Mesenchymal stem cell (in vitro differentiated cells and primary cell): ENCODE data around the gene ATG101.

Source experiments
- DNase-seq: peaks from one replicate; pipeline ENCODE4 v3.0.0-alpha.2; 2013
- H2AFZ ChIP-seq: one replicate; pipeline ENCODE4 v1.6.1; 2013; ENCODE audit warnings: low read depth, mild to moderate bottlenecking, control low read depth, inconsistent platforms, low read length, moderate library complexity
- H2AK5ac ChIP-seq: 2 replicates; pipeline ENCODE4 v1.6.1; 2013; ENCODE audit warnings: low read length, moderate library complexity, mild to moderate bottlenecking, inconsistent platforms; ENCODE audit not compliant: severe bottlenecking
- H2BK120ac ChIP-seq: one replicate; pipeline ENCODE4 v1.6.1; 2013; ENCODE audit warnings: low read depth, mild to moderate bottlenecking, inconsistent platforms, low read length, moderate library complexity
- H2BK12ac ChIP-seq, 2 experiments: one replicate each; pipeline ENCODE4 v1.6.1; 2013; ENCODE audit warnings: inconsistent platforms in 2 of 2, low read length in 2 of 2, mild to moderate bottlenecking in 2 of 2, moderate library complexity in 2 of 2, control low read depth in 1 of 2
- H2BK15ac ChIP-seq: one replicate; pipeline ENCODE4 v1.6.1; 2013; ENCODE audit warnings: mild to moderate bottlenecking, low read depth, inconsistent platforms; ENCODE audit not compliant: poor library complexity, severe bottlenecking
- H2BK5ac ChIP-seq: 2 replicates; pipeline ENCODE4 v1.6.1; 2013; ENCODE audit warnings: low read depth, mild to moderate bottlenecking, low read length, control low read depth, inconsistent platforms; ENCODE audit not compliant: poor library complexity, severe bottlenecking
- H3K14ac ChIP-seq, 2 experiments: one replicate each; pipeline ENCODE4 v1.6.1; 2013; ENCODE audit warnings: inconsistent platforms in 2 of 2, low read length in 2 of 2, control low read depth in 1 of 2, mild to moderate bottlenecking in 1 of 2, moderate library complexity in 1 of 2
- H3K18ac ChIP-seq, 2 experiments: one replicate each; pipeline ENCODE4 v1.6.1; 2013; ENCODE audit warnings: inconsistent platforms in 2 of 2, low read length in 2 of 2, control low read depth in 1 of 2, low read depth in 1 of 2, mild to moderate bottlenecking in 1 of 2
- H3K23ac ChIP-seq, 2 experiments: one replicate each; pipeline ENCODE4 v1.6.1; 2013; ENCODE audit warnings: inconsistent platforms in 2 of 2, low read length in 2 of 2, mild to moderate bottlenecking in 2 of 2, moderate library complexity in 2 of 2, control low read depth in 1 of 2
- H3K27ac ChIP-seq: 2 replicates; pipeline ENCODE4 v1.5.1; 2013; ENCODE audit warnings: mild to moderate bottlenecking, moderate library complexity, low read length, control low read depth, inconsistent platforms; ENCODE audit not compliant: poor library complexity, severe bottlenecking
- H3K27me3 ChIP-seq, 2 experiments: 2 replicates each; pipeline versions ENCODE4 v1.6.1 to v1.7.0; 2013; ENCODE audit warnings: low read length in 2 of 2, mild to moderate bottlenecking in 2 of 2, moderate library complexity in 2 of 2, control low read depth in 1 of 2, inconsistent platforms in 1 of 2; ENCODE audit not compliant: control insufficient read depth in 1 of 2, insufficient read depth in 1 of 2
- H3K36me3 ChIP-seq, 2 experiments: 2 replicates each; pipeline versions ENCODE4 v1.6.1 to v1.7.0; 2013; ENCODE audit warnings: low read length in 2 of 2, control low read depth in 1 of 2, inconsistent platforms in 1 of 2, low read depth in 1 of 2, mild to moderate bottlenecking in 1 of 2; ENCODE audit not compliant: insufficient read depth in 2 of 2, control insufficient read depth in 1 of 2
- H3K4ac ChIP-seq, 2 experiments: one replicate each; pipeline ENCODE4 v1.6.1; 2013; ENCODE audit warnings: inconsistent platforms in 2 of 2, low read length in 2 of 2, mild to moderate bottlenecking in 2 of 2, moderate library complexity in 2 of 2, control low read depth in 1 of 2, low read depth in 1 of 2
- H3K4me1 ChIP-seq: 2 replicates; pipeline ENCODE4 v1.6.1; 2013; ENCODE audit warnings: low read depth, low read length, control low read depth; ENCODE audit not compliant: control insufficient read depth, insufficient read depth
- H3K4me2 ChIP-seq: 2 replicates; pipeline ENCODE4 v1.6.1; 2013; ENCODE audit warnings: low read length, mild to moderate bottlenecking, inconsistent platforms; ENCODE audit not compliant: poor library complexity, severe bottlenecking
- H3K4me3 ChIP-seq, 2 experiments: 2 replicates each; pipeline versions ENCODE4 v1.5.1 to v1.7.0; 2013; ENCODE audit warnings: low read length in 2 of 2, mild to moderate bottlenecking in 2 of 2, control low read depth in 1 of 2, low read depth in 1 of 2; ENCODE audit not compliant: insufficient read depth in 1 of 2
- H3K79me1 ChIP-seq: replicated peaks from 2 replicates; pipeline ENCODE4 v1.6.1; 2013; ENCODE audit warnings: mild to moderate bottlenecking, control low read depth, low read length, inconsistent platforms; ENCODE audit not compliant: poor library complexity, severe bottlenecking
- H3K9ac ChIP-seq: 2 replicates; pipeline ENCODE4 v1.7.0; 2013; ENCODE audit warnings: mild to moderate bottlenecking, low read length, moderate library complexity
- H3K9me3 ChIP-seq: 2 replicates; pipeline ENCODE4 v1.7.0; 2013; ENCODE audit warnings: mild to moderate bottlenecking, low read length; ENCODE audit not compliant: control insufficient read depth
- H4K8ac ChIP-seq: one replicate; pipeline ENCODE4 v1.6.1; 2013; ENCODE audit warnings: inconsistent platforms, mild to moderate bottlenecking, low read length, moderate library complexity
- H4K91ac ChIP-seq: one replicate; pipeline ENCODE4 v1.6.1; 2013; ENCODE audit warnings: mild to moderate bottlenecking, low read length, inconsistent platforms
- WGBS: methylation state at CpG from one replicate; pipeline ENCODE4 v1.1.7; 2013; ENCODE audit warnings: mixed read lengths; 5-methylcytosine and 5-hydroxymethylcytosine counted together

ATG101 gene

DNA sequence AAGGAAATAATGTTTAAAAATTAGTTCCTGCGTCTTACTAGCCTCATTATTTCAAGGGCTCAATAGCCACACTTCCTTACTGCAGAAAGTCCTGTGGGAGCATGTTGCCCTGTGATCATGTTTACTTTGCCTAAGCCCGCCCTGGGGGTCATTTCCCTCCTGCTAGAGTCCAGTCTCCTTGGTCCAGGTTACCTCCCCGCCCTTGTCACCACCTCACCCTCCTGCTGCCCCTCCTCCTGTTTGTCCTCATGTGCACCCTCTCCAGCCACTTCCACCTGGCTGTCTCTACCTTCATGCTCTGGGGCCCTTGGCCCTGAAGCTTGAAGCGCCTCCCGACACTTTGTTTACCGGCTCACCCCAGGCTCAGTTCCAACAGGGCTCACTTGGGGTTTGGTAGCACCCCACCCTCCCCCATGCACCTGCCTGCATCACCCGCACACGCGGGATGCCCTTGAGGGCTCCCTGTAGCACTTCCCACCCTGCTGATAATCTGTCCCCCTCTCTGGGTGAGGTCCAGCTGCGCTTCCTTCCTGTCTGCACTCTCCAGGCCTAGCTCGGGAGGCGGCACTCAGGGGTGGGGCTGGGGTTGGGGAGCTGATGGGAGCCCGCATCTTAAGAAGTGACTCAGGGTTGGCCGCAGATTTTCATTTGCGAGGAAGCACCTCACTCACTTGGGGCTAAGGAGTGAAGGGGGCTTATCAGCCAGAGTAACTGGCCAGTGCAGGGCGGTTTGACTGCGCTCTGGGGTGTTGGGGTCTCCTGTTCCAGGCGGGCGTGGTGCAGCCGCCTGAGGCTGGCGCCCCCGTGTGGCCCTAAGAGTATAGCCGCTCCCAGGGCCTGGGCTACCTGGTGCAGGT lies 49.8 kb downstream of the ATG101 start:
- Histone ChIP-seq H3K27ac (no peak overlapping the region), H3K9ac (no peak overlapping the region), H3K27me3 (peaks cover 13 to 49% of the 10 kb centered on the region in 2 experiments), H2AFZ (no peak overlapping the region), H2BK5ac (no peak overlapping the region), H3K79me1 (no peaks in the 10 kb centered on the region), H2BK12ac (no peak overlapping the region), H3K18ac (no peak overlapping the region), H3K9me3 (no peaks in the 10 kb centered on the region), H3K4me3 (no peak overlapping the region), H3K4me1 (peaks cover 13% of the 10 kb centered on the region), H2BK120ac (no peak overlapping the region), H3K23ac (peak overlapping the region in 1 of 2 experiments; percentile 70), H2AK5ac (no peak overlapping the region), H3K14ac (no peak overlapping the region), H3K36me3 (no peaks in the 10 kb centered on the region), H4K8ac (no peak overlapping the region), H3K4me2 (no peak overlapping the region), H3K4ac (no peak overlapping the region), H2BK15ac (no peak overlapping the region), H4K91ac (no peak overlapping the region)
- DNase-seq: peak; percentile 31
- 35% methylated on average over 18 of the region's 23 CpGs for WGBS

DNA sequence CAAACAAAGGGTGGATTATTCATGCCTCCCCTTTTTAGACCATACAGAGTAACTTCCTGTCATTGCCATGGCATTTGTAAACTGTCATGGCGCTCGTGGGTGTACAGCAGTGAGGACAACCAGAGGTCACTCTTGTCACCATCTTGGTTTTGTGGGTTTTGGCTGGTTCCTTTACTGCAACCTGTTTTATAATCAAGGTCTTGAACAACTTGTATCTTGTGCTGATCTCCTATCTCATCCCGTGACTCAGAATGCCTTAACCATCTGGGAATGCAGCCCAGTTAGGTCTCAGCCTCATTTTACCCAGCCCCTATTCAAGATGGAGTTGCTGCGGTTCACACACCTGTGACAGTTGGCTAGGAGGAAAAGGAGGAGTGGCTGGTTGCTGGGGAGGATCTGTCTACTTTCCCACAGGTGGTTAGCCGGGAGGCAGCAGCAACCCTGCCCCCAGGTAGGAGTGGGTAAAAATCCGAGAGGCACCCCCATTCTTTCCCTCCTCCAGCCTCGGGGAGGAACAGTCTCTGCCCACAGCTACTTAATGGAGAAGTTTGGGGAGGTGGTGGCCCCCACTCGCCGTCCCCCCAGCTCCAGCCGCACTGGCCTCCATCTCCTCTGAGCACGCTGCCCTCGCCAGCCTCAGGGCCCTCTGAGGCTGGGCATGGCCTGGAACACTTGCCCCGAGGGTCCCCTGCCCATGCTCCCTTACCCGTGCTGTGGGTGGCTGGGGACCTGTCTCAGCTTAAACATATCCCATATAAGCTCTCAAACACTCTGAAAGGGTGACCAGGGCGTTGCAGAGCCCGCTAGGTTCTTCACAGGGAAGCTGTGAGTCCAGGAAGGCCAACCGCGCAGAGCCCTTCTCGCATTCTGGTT lies 51.4 kb downstream of the ATG101 start:
- H4K8ac ChIP-seq: no peak overlapping the region
- no peak overlapping the region for H3K4me2 ChIP-seq
- H3K14ac ChIP-seq: no peak overlapping the region
- 82% methylated on average over 18 of the region's 19 CpGs for WGBS
- H2BK15ac ChIP-seq: no peak overlapping the region
- H3K9ac ChIP-seq: no peak overlapping the region
- no peak overlapping the region for H2BK12ac ChIP-seq
- no peak overlapping the region for H2BK120ac ChIP-seq
- H3K36me3 ChIP-seq: no peaks in the 10 kb centered on the region
- peaks cover 25 to 52% of the 10 kb centered on the region in 2 experiments for H3K27me3 ChIP-seq
- H3K27ac ChIP-seq: no peak overlapping the region
- no peak overlapping the region for H3K18ac ChIP-seq
- H3K79me1 ChIP-seq: no peaks in the 10 kb centered on the region
- H2AK5ac ChIP-seq: no peak overlapping the region
- no peak overlapping the region for H2BK5ac ChIP-seq
- no peak overlapping the region for H2AFZ ChIP-seq
- DNase-seq: no peak
- no peak overlapping the region for H4K91ac ChIP-seq
- H3K23ac ChIP-seq: no peak overlapping the region
- H3K4ac ChIP-seq: no peak overlapping the region
- H3K4me3 ChIP-seq: no peak overlapping the region
- no peaks in the 10 kb centered on the region for H3K9me3 ChIP-seq
- H3K4me1 ChIP-seq: peaks cover 19% of the 10 kb centered on the region

- no peaks in the 10 kb centered on the region for H3K79me1 ChIP-seq
- H2AK5ac ChIP-seq: no peak overlapping the region
- H3K4me2 ChIP-seq: no peak overlapping the region
- H2BK5ac ChIP-seq: no peak overlapping the region
- no peak overlapping the region for H2BK15ac ChIP-seq
- no peak overlapping the region for H3K4ac ChIP-seq
- no peak overlapping the region for H3K4me3 ChIP-seq
- no peak overlapping the region for H2BK12ac ChIP-seq
- peaks cover 19% of the 10 kb centered on the region for H3K4me1 ChIP-seq
- H3K18ac ChIP-seq: no peak overlapping the region
- DNase-seq: peak; percentile 68
- H3K23ac ChIP-seq: no peak overlapping the region
- H3K14ac ChIP-seq: no peak overlapping the region
- H3K27me3 ChIP-seq: peaks cover 31 to 52% of the 10 kb centered on the region in 2 experiments
- H3K27ac ChIP-seq: no peak overlapping the region
- no peaks in the 10 kb centered on the region for H3K36me3 ChIP-seq
- no peaks in the 10 kb centered on the region for H3K9me3 ChIP-seq
- H4K8ac ChIP-seq: no peak overlapping the region
- WGBS: 15% methylated on average over 16 of the region's 18 CpGs
- H2AFZ ChIP-seq: no peak overlapping the region
- H4K91ac ChIP-seq: no peak overlapping the region
- H2BK120ac ChIP-seq: no peak overlapping the region
- H3K9ac ChIP-seq: no peak overlapping the region
These were observed 52.2 kb downstream of the ATG101 start for GRCh38 chr12:52121824-52122539.

- no peak overlapping the region for H3K18ac ChIP-seq
- peaks cover 19% of the 10 kb centered on the region for H3K4me1 ChIP-seq
- no peaks in the 10 kb centered on the region for H3K9me3 ChIP-seq
- no peak overlapping the region for H2BK5ac ChIP-seq
- no peak overlapping the region for H3K23ac ChIP-seq
- no peak overlapping the region for H2AK5ac ChIP-seq
- no peak overlapping the region for H4K91ac ChIP-seq
- H3K27me3 ChIP-seq: peaks cover 34 to 53% of the 10 kb centered on the region in 2 experiments
- H3K36me3 ChIP-seq: no peaks in the 10 kb centered on the region
- H3K4me2 ChIP-seq: no peak overlapping the region
- no peak overlapping the region for H2BK12ac ChIP-seq
- H3K27ac ChIP-seq: no peak overlapping the region
- no peak overlapping the region for H3K4ac ChIP-seq
- H2BK15ac ChIP-seq: no peak overlapping the region
- H3K4me3 ChIP-seq: no peak overlapping the region
- H3K79me1 ChIP-seq: no peaks in the 10 kb centered on the region
- H2AFZ ChIP-seq: no peak overlapping the region
- WGBS: 56% methylated on average over 4 of the region's 4 CpGs
- no peak overlapping the region for H3K9ac ChIP-seq
- DNase-seq: no peak
- H4K8ac ChIP-seq: no peak overlapping the region
- no peak overlapping the region for H3K14ac ChIP-seq
- no peak overlapping the region for H2BK120ac ChIP-seq
These were observed 52.7 kb downstream of the ATG101 start for GRCh38 chr12:52122540-52122871.
